Caco-2 (cell line): ENCODE results near the gene GCSAML. TPM values are rescaled to one million over a fixed set of nuclear protein-coding genes. Genes with fewer than 3 reads are reported as not detected.

ENCODE experiments used
- BruUV-seq: library from RNA; stranded (reverse); fragments of 400-500 nt; replicated peaks from 2 replicates; lab custom pipeline; 2021; lab: Mats Ljungman, UMichigan
- CTCF ChIA-PET: fragments of 300-600 bp; sonication (Branson Sonifier 250); formaldehyde crosslinking; loops from one replicate; lab custom pipeline; 2022; ENCODE audit warnings: antibody characterized with exemption; lab: Charles Lee
- POLR2A ChIA-PET: fragments of 300-600 bp; sonication (Branson Sonifier 250); formaldehyde crosslinking; loops from one replicate; lab custom pipeline; 2022; ENCODE audit warnings: antibody characterized with exemption; lab: Charles Lee
- DNase-seq, 2 experiments: peaks; one replicate each; pipeline versions ENCODE4 v3.0.0 to v3.0.0-alpha.2; 2020 to 2022
- H3K27me3 ChIP-seq: replicated peaks from 2 replicates; pipeline ENCODE4 v1.6.0; 2011; ENCODE audit warnings: low read length; ENCODE audit not compliant: control insufficient read depth, insufficient read depth
- H3K36me3 ChIP-seq: 2 replicates; pipeline ENCODE4 v1.5.1; 2011; ENCODE audit warnings: low read length; ENCODE audit not compliant: control insufficient read depth, insufficient read depth
- H3K4me1 ChIP-seq: fragments of 250-450 bp; sonication (Bioruptor Pico); 2 replicates; pipeline ENCODE4 v1.5.1; 2020; ENCODE audit warnings: mild to moderate bottlenecking
- H3K4me3 ChIP-seq: 2 replicates; pipeline ENCODE4 v1.5.1; 2011; ENCODE audit warnings: low read depth, mild to moderate bottlenecking, control low read depth, low read length
- H3K9me3 ChIP-seq: fragments of 250-450 bp; sonication (Bioruptor Pico); 2 replicates; pipeline ENCODE4 v1.5.1; 2020; ENCODE audit warnings: mild to moderate bottlenecking, moderate library complexity
- H3K27ac Mint-ChIP-seq: one replicate; pipeline ENCODE4 v1.8.0; 2022; ENCODE audit warnings: mixed read lengths; ENCODE audit not compliant: unreplicated experiment
- H3K27me3 Mint-ChIP-seq: one replicate; pipeline ENCODE4 v1.8.0; 2022; ENCODE audit warnings: mixed read lengths; ENCODE audit not compliant: insufficient read depth, unreplicated experiment
- H3K36me3 Mint-ChIP-seq: one replicate; pipeline ENCODE4 v1.8.0; 2022; ENCODE audit warnings: mild to moderate bottlenecking, mixed read lengths; ENCODE audit not compliant: insufficient read depth, unreplicated experiment
- H3K4me1 Mint-ChIP-seq: one replicate; pipeline ENCODE4 v1.8.0; 2022; ENCODE audit warnings: low read depth, mixed read lengths; ENCODE audit not compliant: unreplicated experiment
- H3K4me3 Mint-ChIP-seq: one replicate; pipeline ENCODE4 v1.8.0; 2022; ENCODE audit warnings: mild to moderate bottlenecking, moderate library complexity, mixed read lengths; ENCODE audit not compliant: unreplicated experiment
- H3K9me3 Mint-ChIP-seq: one replicate; pipeline ENCODE4 v1.8.0; 2022; ENCODE audit warnings: mixed read lengths; ENCODE audit not compliant: unreplicated experiment
- CTCF ChIP-seq, 2 experiments: fragments of 200-600 bp in 1 of 2; IDR thresholded peaks; 1 replicate in 1 of 2; 2 replicates in 1 of 2; pipeline versions ENCODE4 v1.5.1 to v1.8.0; 2011 to 2022; ENCODE audit warnings: antibody characterized with exemption in 1 of 2, control low read depth in 1 of 2, inconsistent platforms in 1 of 2, low read depth in 1 of 2, low read length in 1 of 2, mild to moderate bottlenecking in 1 of 2, moderate library complexity in 1 of 2; ENCODE audit not compliant: insufficient read depth in 1 of 2, severe bottlenecking in 1 of 2, unreplicated experiment in 1 of 2
- intact Hi-C: fragments of 100-400 bp; cut with micrococcal nuclease; formaldehyde crosslinking; loops from one replicate; pipeline ENCODE4 v1.10.0; 2022; ENCODE audit not compliant: unreplicated experiment
- total RNA-seq: library from RNA; stranded (reverse); gene quantifications from 2 replicates; pipeline ENCODE4 v1.2.3, GENCODE V29; 2022

The GCSAML gene
- total RNA-seq, 1 experiment from 2014 or later: not detected

- Histone ChIP-seq H3K4me1 (no peaks in the 10 kb centered on the region), H3K36me3 (no peaks in the 10 kb centered on the region), H3K27me3 (no peaks in the 10 kb centered on the region), H3K4me3 (no peak overlapping the region), H3K9me3 (no peaks in the 10 kb centered on the region)
- BruUV-seq: no TSS peak
- H3K9me3 Mint-ChIP-seq: no peaks in the 10 kb centered on the region
- ChIA-PET POLR2A (no interaction called here), CTCF (no interaction called here)
- H3K4me3 Mint-ChIP-seq: no peak overlapping the region
- no peaks in the 10 kb centered on the region for H3K4me1 Mint-ChIP-seq
- no peaks in the 10 kb centered on the region for H3K36me3 Mint-ChIP-seq
- no peak for DNase-seq
- no peak for TF ChIP-seq CTCF (IDR thresholded peaks at IDR 0.05; ENCODE audit: insufficient read depth in 1 of 2, low read depth in 1 of 2, low read length in 1 of 2, severe bottlenecking in 1 of 2, unreplicated experiment in 1 of 2)
- no peak overlapping the region for H3K27ac Mint-ChIP-seq
- intact Hi-C loops: no loop called here
- peaks cover 3% of the 10 kb centered on the region for H3K27me3 Mint-ChIP-seq
Observed at GRCh38 chr1:247531937-247532336, 17.0 kb upstream of the GCSAML start.

DNA sequence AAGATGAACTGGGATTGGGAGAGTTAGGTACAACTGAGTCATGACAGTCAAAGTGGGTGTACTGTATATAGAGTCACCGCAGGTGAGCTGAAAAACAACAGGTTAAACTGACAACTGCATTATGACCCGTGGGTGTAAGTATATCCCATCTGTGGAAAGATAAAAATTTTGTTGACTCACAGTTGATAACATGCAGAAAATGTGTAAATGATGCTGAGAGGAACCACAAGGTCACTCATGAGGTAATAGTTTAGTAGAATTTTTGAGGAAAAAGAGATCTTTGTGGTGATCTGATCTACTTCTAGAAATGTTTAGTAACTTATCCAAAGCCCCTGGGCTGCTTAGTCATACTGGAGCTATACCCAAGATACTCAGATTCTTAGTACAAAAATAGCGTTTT, 13.5 kb upstream of the GCSAML start:
- no peak for DNase-seq

GRCh38 chr1:247536340-247536739, 12.6 kb upstream of the GCSAML start, which contains the start of gene OR2C3:
OR2C3 (minus strand) TSS chr1:247536440; CDS start chr1:247532511, 3,929 bp downstream.
- no peaks in the 10 kb centered on the region for H3K9me3 Mint-ChIP-seq
- no peak within 1 kb of the TSS for H3K27ac Mint-ChIP-seq
- ChIA-PET POLR2A (no interaction called here), CTCF (no interaction called here)
- H3K27me3 ChIP-seq: no peaks in the 10 kb centered on the region
- peaks cover 3% of the 10 kb centered on the region for H3K27me3 Mint-ChIP-seq
- no peaks in the 10 kb centered on the region for H3K4me1 ChIP-seq
- no peak within 1 kb of the TSS for H3K4me3 Mint-ChIP-seq
- no peak within 1 kb of the TSS for H3K4me3 ChIP-seq
- BruUV-seq: no TSS peak
- H3K9me3 ChIP-seq: no peaks in the 10 kb centered on the region
- H3K36me3 Mint-ChIP-seq: no peaks in the 10 kb centered on the region
- intact Hi-C loops: no loop called here
- DNase-seq: no peak
- no peak for TF ChIP-seq CTCF (IDR thresholded peaks at IDR 0.05; ENCODE audit: insufficient read depth in 1 of 2, low read depth in 1 of 2, low read length in 1 of 2, severe bottlenecking in 1 of 2, unreplicated experiment in 1 of 2)
- no peaks in the 10 kb centered on the region for H3K36me3 ChIP-seq
- H3K4me1 Mint-ChIP-seq: no peaks in the 10 kb centered on the region

More for the DNA sequence above, 13.5 kb upstream of the GCSAML start:
- ChIA-PET CTCF (no interaction called here), POLR2A (no interaction called here)
- TF ChIP-seq CTCF (IDR thresholded peaks at IDR 0.05; ENCODE audit: insufficient read depth in 1 of 2, low read depth in 1 of 2, low read length in 1 of 2, severe bottlenecking in 1 of 2, unreplicated experiment in 1 of 2): no peak
- Mint-ChIP-seq H3K27ac (no peak overlapping the region), H3K9me3 (no peaks in the 10 kb centered on the region), H3K4me1 (no peaks in the 10 kb centered on the region), H3K27me3 (peaks cover 3% of the 10 kb centered on the region), H3K4me3 (no peak overlapping the region), H3K36me3 (no peaks in the 10 kb centered on the region)
- Histone ChIP-seq H3K27me3 (no peaks in the 10 kb centered on the region), H3K36me3 (no peaks in the 10 kb centered on the region), H3K9me3 (no peaks in the 10 kb centered on the region), H3K4me3 (no peak overlapping the region), H3K4me1 (no peaks in the 10 kb centered on the region)
- intact Hi-C loops: no loop called here
- BruUV-seq: no TSS peak
